Measurements from ENCODE around the gene TRIM56. TPM values are rescaled to one million over a fixed set of nuclear protein-coding genes. Genes with fewer than 3 reads are reported as not detected.

Gene TRIM56
- polyA plus RNA-seq, 1 of the 3 experiments (the other 2 are of a cell fraction): 2.5 TPM

DNA sequence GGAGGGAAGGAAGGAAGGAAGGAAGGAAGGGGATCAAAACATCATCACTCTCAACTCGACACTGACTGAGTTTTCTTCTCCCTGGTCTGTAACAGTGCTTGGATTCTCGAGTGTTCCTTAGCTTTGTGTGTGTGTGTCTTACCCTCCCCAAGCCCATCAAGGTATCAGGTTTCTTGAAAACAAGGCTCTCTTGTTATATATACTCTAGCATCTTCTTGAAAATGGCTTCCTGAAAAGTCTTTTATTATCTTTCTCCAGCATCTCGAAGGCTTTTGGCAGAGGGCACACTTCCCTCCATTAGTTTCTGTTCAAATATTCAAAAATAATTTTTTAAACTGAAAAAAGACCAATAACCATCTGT is 55.0 kb downstream of the TRIM56 start:
- TF ChIP-seq GATA2 (CRISPR knock-in tag; IDR thresholded peaks at IDR 0.05) (no peak), YY1 (IDR thresholded peaks at IDR 0.05; ENCODE audit: low read depth) (peak; percentile 66; the same call in 1 of the 2 replicates), JUND (IDR thresholded peaks at IDR 0.05) (peak; percentile 39; the same call in 1 of the 2 replicates), RCOR1 (IDR thresholded peaks at IDR 0.05; ENCODE audit: low read length) (no peak), TEAD4 (IDR thresholded peaks at IDR 0.05; ENCODE audit: borderline replicate concordance, insufficient read depth) (no peak), MEF2A (IDR thresholded peaks at IDR 0.05; ENCODE audit: borderline replicate concordance, low read depth) (no peak), SIN3A (IDR thresholded peaks at IDR 0.05; ENCODE audit: borderline replicate concordance, low read depth, low read length) (no peak), NRF1 (IDR thresholded peaks at IDR 0.05; ENCODE audit: low read depth, low read length) (no peak), TAF1 (IDR thresholded peaks at IDR 0.05; ENCODE audit: borderline replicate concordance, low read depth, low read length) (no peak), NFIC (IDR thresholded peaks at IDR 0.05; ENCODE audit: borderline replicate concordance) (peak; percentile 37; the same call in 1 of the 2 replicates), POLR2AphosphoS5 (IDR thresholded peaks at IDR 0.05; ENCODE audit: low read depth, low read length) (peak; percentile 36; the same call in 1 of the 2 replicates), MXI1 (IDR thresholded peaks at IDR 0.05; ENCODE audit: low read depth, low read length) (no peak)
- TF ChIP-seq, protein P1, sequence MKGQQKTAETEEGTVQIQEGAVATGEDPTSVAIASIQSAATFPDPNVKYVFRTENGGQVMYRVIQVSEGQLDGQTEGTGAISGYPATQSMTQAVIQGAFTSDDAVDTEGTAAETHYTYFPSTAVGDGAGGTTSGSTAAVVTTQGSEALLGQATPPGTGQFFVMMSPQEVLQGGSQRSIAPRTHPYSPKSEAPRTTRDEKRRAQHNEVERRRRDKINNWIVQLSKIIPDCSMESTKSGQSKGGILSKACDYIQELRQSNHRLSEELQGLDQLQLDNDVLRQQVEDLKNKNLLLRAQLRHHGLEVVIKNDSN (IDR thresholded peaks at IDR 0.05; ENCODE audit: borderline replicate concordance, low read depth): no peak
- TF ChIP-seq, protein P2, sequence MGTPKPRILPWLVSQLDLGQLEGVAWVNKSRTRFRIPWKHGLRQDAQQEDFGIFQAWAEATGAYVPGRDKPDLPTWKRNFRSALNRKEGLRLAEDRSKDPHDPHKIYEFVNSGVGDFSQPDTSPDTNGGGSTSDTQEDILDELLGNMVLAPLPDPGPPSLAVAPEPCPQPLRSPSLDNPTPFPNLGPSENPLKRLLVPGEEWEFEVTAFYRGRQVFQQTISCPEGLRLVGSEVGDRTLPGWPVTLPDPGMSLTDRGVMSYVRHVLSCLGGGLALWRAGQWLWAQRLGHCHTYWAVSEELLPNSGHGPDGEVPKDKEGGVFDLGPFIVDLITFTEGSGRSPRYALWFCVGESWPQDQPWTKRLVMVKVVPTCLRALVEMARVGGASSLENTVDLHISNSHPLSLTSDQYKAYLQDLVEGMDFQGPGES (IDR thresholded peaks at IDR 0.05; ENCODE audit: low read depth, low read length): no peak
- TF ChIP-seq, protein P3, sequence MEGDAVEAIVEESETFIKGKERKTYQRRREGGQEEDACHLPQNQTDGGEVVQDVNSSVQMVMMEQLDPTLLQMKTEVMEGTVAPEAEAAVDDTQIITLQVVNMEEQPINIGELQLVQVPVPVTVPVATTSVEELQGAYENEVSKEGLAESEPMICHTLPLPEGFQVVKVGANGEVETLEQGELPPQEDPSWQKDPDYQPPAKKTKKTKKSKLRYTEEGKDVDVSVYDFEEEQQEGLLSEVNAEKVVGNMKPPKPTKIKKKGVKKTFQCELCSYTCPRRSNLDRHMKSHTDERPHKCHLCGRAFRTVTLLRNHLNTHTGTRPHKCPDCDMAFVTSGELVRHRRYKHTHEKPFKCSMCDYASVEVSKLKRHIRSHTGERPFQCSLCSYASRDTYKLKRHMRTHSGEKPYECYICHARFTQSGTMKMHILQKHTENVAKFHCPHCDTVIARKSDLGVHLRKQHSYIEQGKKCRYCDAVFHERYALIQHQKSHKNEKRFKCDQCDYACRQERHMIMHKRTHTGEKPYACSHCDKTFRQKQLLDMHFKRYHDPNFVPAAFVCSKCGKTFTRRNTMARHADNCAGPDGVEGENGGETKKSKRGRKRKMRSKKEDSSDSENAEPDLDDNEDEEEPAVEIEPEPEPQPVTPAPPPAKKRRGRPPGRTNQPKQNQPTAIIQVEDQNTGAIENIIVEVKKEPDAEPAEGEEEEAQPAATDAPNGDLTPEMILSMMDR (IDR thresholded peaks at IDR 0.05): no peak
- TF ChIP-seq, protein P4, sequence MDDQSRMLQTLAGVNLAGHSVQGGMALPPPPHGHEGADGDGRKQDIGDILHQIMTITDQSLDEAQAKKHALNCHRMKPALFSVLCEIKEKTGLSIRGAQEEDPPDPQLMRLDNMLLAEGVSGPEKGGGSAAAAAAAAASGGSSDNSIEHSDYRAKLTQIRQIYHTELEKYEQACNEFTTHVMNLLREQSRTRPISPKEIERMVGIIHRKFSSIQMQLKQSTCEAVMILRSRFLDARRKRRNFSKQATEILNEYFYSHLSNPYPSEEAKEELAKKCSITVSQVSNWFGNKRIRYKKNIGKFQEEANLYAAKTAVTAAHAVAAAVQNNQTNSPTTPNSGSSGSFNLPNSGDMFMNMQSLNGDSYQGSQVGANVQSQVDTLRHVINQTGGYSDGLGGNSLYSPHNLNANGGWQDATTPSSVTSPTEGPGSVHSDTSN (IDR thresholded peaks at IDR 0.05): peak; percentile 46
- TF ChIP-seq, protein P5, sequence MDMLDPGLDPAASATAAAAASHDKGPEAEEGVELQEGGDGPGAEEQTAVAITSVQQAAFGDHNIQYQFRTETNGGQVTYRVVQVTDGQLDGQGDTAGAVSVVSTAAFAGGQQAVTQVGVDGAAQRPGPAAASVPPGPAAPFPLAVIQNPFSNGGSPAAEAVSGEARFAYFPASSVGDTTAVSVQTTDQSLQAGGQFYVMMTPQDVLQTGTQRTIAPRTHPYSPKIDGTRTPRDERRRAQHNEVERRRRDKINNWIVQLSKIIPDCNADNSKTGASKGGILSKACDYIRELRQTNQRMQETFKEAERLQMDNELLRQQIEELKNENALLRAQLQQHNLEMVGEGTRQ (IDR thresholded peaks at IDR 0.05; ENCODE audit: borderline replicate concordance, low read depth, low read length): no peak
- TF ChIP-seq, protein P6, sequence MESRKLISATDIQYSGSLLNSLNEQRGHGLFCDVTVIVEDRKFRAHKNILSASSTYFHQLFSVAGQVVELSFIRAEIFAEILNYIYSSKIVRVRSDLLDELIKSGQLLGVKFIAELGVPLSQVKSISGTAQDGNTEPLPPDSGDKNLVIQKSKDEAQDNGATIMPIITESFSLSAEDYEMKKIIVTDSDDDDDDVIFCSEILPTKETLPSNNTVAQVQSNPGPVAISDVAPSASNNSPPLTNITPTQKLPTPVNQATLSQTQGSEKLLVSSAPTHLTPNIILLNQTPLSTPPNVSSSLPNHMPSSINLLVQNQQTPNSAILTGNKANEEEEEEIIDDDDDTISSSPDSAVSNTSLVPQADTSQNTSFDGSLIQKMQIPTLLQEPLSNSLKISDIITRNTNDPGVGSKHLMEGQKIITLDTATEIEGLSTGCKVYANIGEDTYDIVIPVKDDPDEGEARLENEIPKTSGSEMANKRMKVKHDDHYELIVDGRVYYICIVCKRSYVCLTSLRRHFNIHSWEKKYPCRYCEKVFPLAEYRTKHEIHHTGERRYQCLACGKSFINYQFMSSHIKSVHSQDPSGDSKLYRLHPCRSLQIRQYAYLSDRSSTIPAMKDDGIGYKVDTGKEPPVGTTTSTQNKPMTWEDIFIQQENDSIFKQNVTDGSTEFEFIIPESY (IDR thresholded peaks at IDR 0.05; ENCODE audit: borderline replicate concordance, low read depth): no peak
- H3K27me3 ChIP-seq (ENCODE audit: insufficient read depth): no peaks in the 10 kb centered on the region
- H3K4me2 ChIP-seq: no peak overlapping the region
- H3K27ac ChIP-seq (ENCODE audit: low read depth in 2 of 2, low read length in 1 of 2): peak overlapping the region in 1 of 2 experiments; percentile 98; a peak in 2 of 4 replicates
- peaks cover 10 to 21% of the 10 kb centered on the region in 2 experiments for H3K36me3 ChIP-seq (replicated peaks in 1 of 2; ENCODE audit: control insufficient read depth in 1 of 2, insufficient read depth in 2 of 2, low read length in 1 of 2)
- H3K9me2 ChIP-seq: no peaks in the 10 kb centered on the region
- peaks cover 28% of the 10 kb centered on the region for H4K20me1 ChIP-seq (ENCODE audit: insufficient read depth)
- H3K9me3 ChIP-seq: no peaks in the 10 kb centered on the region
- 36% methylated on average over 3 of the region's 3 CpGs for WGBS (ENCODE audit: low lambda C conversion rate)
- H2AFZ ChIP-seq (ENCODE audit: low read depth): no peak overlapping the region
- H3K79me2 ChIP-seq (ENCODE audit: insufficient read depth): no peaks in the 10 kb centered on the region
- H3F3A ChIP-seq (replicated peaks; ENCODE audit: insufficient read depth): peaks cover 67% of the 10 kb centered on the region
- H3K4me3 ChIP-seq (ENCODE audit: low read depth in 2 of 2, low read length in 1 of 2): no peak overlapping the region
- peaks cover 5 to 10% of the 10 kb centered on the region in 2 experiments; a peak in 2 of 4 replicates for H3K4me1 ChIP-seq (ENCODE audit: control insufficient read depth in 1 of 2, insufficient read depth in 2 of 2, low read depth in 1 of 2, low read length in 1 of 2)
- DNase-seq: no peak
- ChIA-PET CTCF (interaction anchor here (0.7 to 10.7 kb wide), 10 partner anchors 15 to 245 kb away, joined by 3 to 257 read pairs (median 10); partner anchors contain the start of genes ACHE, AP1S1 and FIS1), POLR2A (interaction anchor here (1.4 kb wide), 1 partner anchor 25 kb away, joined by 7 read pairs; the partner anchor contains the start of gene VGF)
- H3K9ac ChIP-seq: no peak overlapping the region
